ENCODE data around the gene RAB1A.

DNA sequence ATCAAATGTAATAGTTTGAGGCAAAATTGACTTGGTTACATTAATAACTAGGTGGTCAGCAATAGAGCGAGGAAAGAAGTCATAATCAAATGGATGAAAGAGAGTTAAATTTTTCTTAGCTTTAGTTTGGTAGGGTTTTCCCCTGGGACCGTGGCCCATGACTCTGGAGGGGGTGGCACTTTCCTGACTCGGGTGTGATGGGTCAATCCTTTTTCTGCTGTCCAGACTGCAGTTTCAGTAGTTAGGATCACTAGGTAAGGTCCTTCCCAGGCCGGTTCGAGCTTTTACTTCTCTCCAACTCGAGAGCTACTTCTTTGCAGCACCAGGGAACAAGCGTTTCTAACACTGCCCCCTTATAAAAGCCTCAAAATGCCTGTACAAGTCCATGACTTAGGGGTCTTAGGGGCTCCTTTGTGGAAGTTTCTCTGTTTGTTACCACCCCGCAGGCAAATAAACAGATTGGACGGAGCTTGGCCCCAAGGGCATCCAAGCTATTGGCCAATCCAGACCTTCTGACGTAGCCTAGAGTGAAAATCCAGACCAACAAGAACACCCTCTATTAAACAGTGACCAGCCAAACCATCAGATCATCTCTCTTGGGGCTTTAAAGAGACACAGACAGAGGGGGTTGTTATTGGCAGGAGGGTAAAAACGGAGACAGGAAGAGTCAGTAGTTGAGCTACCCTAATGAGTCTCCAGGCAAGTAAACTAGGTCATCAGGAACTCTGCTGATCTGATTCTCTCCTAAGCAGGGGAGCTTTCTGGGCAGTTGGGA, 83.1 kb downstream of the RAB1A start:
- TF ChIP-seq POLR2A (IDR thresholded peaks at IDR 0.05; ENCODE audit: low read depth, low read length) (no peak), TAF1 (IDR thresholded peaks at IDR 0.05; ENCODE audit: borderline replicate concordance, low read depth, low read length) (no peak)
